ENCODE results near the gene SQSTM1. TPM values are rescaled to one million over a fixed set of nuclear protein-coding genes. Genes with fewer than 3 reads are reported as not detected.
"Not testable (repeated sequence)": the region's sequence is repeated elsewhere in the genome, so short reads cannot be mapped to it uniquely, and the experiment has no call there.

The SQSTM1 gene
- total and polyA plus RNA-seq, 4 donors, result 152 to 404 (median 345) TPM

DNA sequence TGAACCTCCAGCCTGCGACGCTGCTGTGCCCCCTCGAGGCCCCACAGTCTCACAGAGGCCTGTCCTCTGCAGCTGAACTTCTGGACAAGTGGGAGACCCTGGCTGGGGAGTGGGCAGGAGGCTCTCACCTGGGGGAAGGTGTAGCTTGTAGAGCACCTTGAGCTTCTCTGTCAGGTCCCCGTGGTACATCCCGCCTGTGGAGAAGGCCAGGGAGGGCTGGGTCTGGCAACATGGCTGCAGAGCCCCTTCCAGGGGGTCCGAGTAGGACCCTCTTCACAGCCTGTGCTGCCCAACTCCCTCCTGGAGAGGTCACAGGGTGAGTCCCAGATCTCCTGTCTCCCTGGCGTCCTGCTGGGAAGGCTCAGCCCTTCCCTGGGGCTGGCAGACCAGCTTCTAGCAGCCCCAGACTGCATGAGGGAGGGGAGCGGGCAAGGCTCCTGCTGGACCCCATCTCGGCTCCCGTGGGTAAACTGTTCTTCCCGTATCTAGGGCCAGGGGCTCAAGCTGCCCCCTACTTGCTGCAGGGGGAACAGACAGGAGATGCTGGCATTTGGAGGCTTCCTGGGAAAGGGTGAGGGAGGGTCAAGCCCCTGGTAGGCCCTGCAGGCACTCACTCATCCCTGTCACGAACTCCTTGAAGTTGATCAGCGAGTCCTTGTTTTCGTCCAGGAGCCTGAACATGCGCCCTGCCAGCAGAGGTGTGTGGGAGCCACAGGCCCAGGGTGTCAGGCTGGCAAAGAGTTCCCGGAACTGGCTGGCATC, 49.1 kb downstream of the SQSTM1 start:
- Histone ChIP-seq H3K4me3 (ENCODE audit: low read length in 2 of 2) (no peak overlapping the region), H3K36me3 (ENCODE audit: control insufficient read depth in 1 of 2, insufficient read depth in 2 of 2, low read length in 1 of 2) (peaks cover 0 to 3% of the 10 kb centered on the region in 2 donors), H3K27me3 (ENCODE audit: control insufficient read depth in 1 of 2, insufficient read depth in 2 of 2, low read length in 1 of 2) (no peaks in the 10 kb centered on the region), H3K27ac (ENCODE audit: low read depth in 1 of 2, low read length in 2 of 2) (no peak overlapping the region), H3K4me1 (ENCODE audit: control insufficient read depth in 1 of 2, insufficient read depth in 2 of 2, low read length in 2 of 2) (no peaks in the 10 kb centered on the region), H3K9me3 (ENCODE audit: control insufficient read depth, low read length) (no peaks in the 10 kb centered on the region)
- WGBS, 2 donors, result 84 to 86% methylated on average over 15 to 16 of the region's 16 CpGs
- DNase-seq, result peak in 1 of 2 donors; percentile 59
- intact Hi-C loops (cut with DNase I), result no loop called here
- no peak for ATAC-seq (ENCODE audit: low FRiP score)

DNA sequence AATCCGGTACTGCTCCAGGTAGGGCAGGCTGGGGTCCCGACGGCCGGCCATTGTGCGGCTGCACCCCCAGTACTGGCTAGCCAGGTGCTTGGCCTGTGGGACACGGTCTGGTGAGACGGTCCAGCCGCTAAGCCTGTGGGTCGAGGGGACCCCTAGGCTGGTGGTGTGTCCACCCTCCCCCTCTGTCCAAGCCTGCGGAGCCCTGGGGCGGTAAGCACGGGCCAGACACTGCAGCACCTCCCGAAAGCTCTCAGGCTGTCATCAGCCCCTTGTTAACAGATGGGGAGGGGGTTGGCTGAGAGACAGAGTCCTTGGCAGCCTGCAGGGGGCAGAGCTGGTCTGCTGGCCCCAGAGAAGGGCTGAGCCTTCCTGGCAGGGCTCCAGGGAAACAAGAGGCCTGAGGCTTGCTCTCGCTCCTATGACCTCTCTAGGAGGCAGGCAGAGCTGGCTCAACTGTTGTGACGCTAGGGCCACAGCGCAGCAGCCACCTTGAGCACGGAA, 49.7 kb downstream of the SQSTM1 start:
- DNase-seq (peak; percentile 70 to 80), ATAC-seq (ENCODE audit: low FRiP score) (no peak)
- no peaks in the 10 kb centered on the region for H3K9me3 ChIP-seq (ENCODE audit: control insufficient read depth, low read length)
- intact Hi-C loops (cut with DNase I), result no loop called here
- no peak overlapping the region for H3K27ac ChIP-seq (ENCODE audit: low read depth in 1 of 2, low read length in 2 of 2)
- peaks cover 0 to 3% of the 10 kb centered on the region in 2 donors for H3K36me3 ChIP-seq (ENCODE audit: control insufficient read depth in 1 of 2, insufficient read depth in 2 of 2, low read length in 1 of 2)
- no peaks in the 10 kb centered on the region for H3K27me3 ChIP-seq (ENCODE audit: control insufficient read depth in 1 of 2, insufficient read depth in 2 of 2, low read length in 1 of 2)
- 77 to 82% methylated on average over 16 to 17 of the region's 17 CpGs for WGBS, 2 donors
- no peak overlapping the region for H3K4me3 ChIP-seq (ENCODE audit: low read length in 2 of 2)
- H3K4me1 ChIP-seq (ENCODE audit: control insufficient read depth in 1 of 2, insufficient read depth in 2 of 2, low read length in 2 of 2), result no peaks in the 10 kb centered on the region

DNA sequence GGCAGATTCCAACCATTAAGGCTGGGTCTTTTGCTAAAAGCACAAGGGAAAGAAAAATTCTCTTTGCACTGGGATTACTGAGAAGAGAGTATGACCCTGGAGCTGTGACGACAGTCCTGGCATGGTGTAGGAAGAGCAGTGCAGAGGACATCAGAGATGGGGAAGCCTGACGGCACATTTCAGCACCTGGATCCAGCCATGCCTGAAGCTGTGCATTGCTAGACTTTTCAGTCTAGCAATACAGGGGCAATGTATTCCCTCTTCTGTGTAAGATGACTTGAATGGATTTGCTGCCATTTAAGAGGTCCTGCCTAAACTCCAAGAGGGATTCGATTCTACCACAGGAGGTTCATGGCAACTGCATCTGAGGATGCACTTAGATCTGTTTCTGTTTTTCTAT, 50.2 kb downstream of the SQSTM1 start:
- peaks cover 0 to 3% of the 10 kb centered on the region in 2 donors for H3K36me3 ChIP-seq (ENCODE audit: control insufficient read depth in 1 of 2, insufficient read depth in 2 of 2, low read length in 1 of 2)
- WGBS, 2 donors, result 98 to 99% methylated on average over 3 of the region's 3 CpGs
- H3K4me3 ChIP-seq (ENCODE audit: low read length in 2 of 2), result no peak overlapping the region
- H3K27me3 ChIP-seq (ENCODE audit: control insufficient read depth in 1 of 2, insufficient read depth in 2 of 2, low read length in 1 of 2), result no peaks in the 10 kb centered on the region
- H3K27ac ChIP-seq (ENCODE audit: low read depth in 1 of 2, low read length in 2 of 2), result no peak overlapping the region
- H3K4me1 ChIP-seq (ENCODE audit: control insufficient read depth in 1 of 2, insufficient read depth in 2 of 2, low read length in 2 of 2), result no peaks in the 10 kb centered on the region
- H3K9me3 ChIP-seq (ENCODE audit: control insufficient read depth, low read length), result no peaks in the 10 kb centered on the region
- no peak for DNase-seq
- ATAC-seq (ENCODE audit: low FRiP score), result no peak
- intact Hi-C loops (cut with DNase I), result no loop called here

DNA sequence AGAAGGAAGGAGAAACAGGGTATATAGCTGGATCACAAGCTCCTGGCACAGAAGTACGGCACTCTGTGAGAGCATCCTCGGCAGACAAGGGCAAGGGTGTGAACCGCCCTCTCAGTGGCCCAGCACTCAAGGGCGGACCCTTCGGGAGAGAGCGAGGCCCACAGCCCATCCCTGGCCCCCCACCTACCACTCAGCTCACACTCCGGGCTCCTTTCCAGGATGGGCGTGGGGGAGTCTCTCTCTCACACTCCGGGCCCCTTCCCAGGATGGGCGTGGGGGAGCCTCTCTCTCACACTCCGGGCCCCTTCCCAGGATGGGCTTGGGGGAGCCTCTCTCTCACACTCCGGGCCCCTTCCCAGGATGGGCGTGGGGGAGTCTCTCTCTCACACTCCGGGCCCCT, 50.8 kb downstream of the SQSTM1 start:
- 96% methylated on average over 14 of the region's 14 CpGs for WGBS, 2 donors
- ATAC-seq (ENCODE audit: low FRiP score); DNase-seq; H3K4me1 ChIP-seq (ENCODE audit: control insufficient read depth in 1 of 2, insufficient read depth in 2 of 2, low read length in 2 of 2); H3K4me3 ChIP-seq (ENCODE audit: low read length in 2 of 2); H3K36me3 ChIP-seq (ENCODE audit: control insufficient read depth in 1 of 2, insufficient read depth in 2 of 2, low read length in 1 of 2); intact Hi-C loops (cut with DNase I); H3K27me3 ChIP-seq (ENCODE audit: control insufficient read depth in 1 of 2, insufficient read depth in 2 of 2, low read length in 1 of 2); H3K9me3 ChIP-seq (ENCODE audit: control insufficient read depth, low read length); H3K27ac ChIP-seq (ENCODE audit: low read depth in 1 of 2, low read length in 2 of 2): not testable (repeated sequence)

DNA sequence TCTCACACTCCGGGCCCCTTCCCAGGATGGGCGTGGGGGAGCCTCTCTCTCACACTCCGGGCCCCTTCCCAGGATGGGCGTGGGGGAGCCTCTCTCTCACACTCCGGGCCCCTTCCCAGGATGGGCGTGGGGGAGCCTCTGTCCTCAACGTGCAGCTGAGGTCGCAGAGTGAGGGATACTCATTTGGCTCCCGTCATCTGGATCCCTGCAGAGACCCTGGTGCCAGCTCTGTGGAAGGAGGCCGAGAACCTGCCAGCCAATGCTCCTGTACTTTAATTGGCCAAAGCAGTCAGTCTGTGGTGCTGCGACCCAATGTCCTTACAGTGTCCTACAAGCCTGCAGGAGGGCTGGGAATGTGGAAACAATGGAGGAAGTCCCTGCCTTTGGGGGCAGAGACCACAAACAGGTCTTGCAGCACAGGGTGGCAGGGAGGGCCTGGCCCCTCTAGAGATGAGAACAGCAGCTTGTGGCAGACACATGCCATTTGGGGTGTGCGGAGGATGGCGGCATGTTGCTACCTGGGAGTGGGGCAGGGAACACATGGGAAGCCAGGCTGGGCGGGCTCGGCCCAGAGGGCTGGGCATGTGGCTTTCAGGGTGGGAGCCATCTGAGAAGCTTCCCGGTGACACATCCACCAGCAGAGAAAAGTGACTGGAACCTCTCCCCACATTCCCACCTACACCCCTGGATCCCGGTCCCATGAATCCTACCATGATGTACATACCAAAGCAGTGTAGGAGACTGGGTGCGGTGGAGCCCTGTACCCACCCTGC, 51.5 kb downstream of the SQSTM1 start:
- H3K27ac ChIP-seq (ENCODE audit: low read depth in 1 of 2, low read length in 2 of 2), result no peak overlapping the region
- H3K9me3 ChIP-seq (ENCODE audit: control insufficient read depth, low read length), result no peaks in the 10 kb centered on the region
- intact Hi-C loops (cut with DNase I), result no loop called here
- H3K27me3 ChIP-seq (ENCODE audit: control insufficient read depth in 1 of 2, insufficient read depth in 2 of 2, low read length in 1 of 2), result no peaks in the 10 kb centered on the region
- WGBS, 2 donors, result 93 to 94% methylated on average over 13 to 16 of the region's 18 CpGs
- H3K4me1 ChIP-seq (ENCODE audit: control insufficient read depth in 1 of 2, insufficient read depth in 2 of 2, low read length in 2 of 2), result no peaks in the 10 kb centered on the region
- no peak overlapping the region for H3K4me3 ChIP-seq (ENCODE audit: low read length in 2 of 2)
- peaks cover 0 to 3% of the 10 kb centered on the region in 2 donors for H3K36me3 ChIP-seq (ENCODE audit: control insufficient read depth in 1 of 2, insufficient read depth in 2 of 2, low read length in 1 of 2)
- ATAC-seq (ENCODE audit: low FRiP score) (no peak), DNase-seq (no peak)

DNA sequence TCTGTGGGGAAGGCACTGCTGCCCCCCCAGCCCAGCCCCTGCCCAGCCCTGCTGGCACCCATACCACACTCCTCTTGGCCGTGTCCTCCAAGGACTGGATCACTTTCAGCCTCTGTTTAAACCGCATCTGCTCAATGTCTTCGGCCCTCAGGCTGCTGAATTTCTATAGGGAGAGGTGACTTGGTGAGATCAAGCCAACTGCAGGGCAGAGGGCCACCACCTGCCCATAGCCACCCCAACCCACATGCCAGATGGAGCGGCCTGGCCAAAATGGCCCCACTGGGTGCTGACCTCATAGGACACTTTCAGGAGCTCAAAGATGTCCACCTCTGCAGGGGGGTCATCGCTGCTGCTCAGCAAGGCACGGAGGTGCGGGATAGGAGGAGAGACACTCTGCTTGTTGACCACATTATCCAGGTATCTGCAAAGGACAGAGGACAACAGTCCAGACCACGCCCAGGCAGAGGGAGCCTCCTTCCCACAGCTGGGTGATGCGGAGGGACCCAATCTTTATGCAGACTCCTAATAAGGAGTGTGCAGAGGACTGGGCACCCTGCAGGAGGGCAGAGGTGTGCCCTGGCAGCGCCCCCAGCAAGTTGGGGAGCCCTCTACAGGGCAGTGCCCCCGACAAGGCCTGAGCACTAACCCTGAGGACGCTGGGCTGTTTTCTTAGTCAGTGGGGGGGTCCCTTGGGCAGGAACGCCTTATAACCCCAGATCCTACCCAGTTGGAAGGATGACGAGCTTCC, 52.3 kb downstream of the SQSTM1 start:
- 90 to 92% methylated on average over 14 of the region's 14 CpGs for WGBS, 2 donors
- Histone ChIP-seq H3K4me1 (ENCODE audit: control insufficient read depth in 1 of 2, insufficient read depth in 2 of 2, low read length in 2 of 2) (no peaks in the 10 kb centered on the region), H3K36me3 (ENCODE audit: control insufficient read depth in 1 of 2, insufficient read depth in 2 of 2, low read length in 1 of 2) (peaks cover 0 to 3% of the 10 kb centered on the region in 2 donors), H3K4me3 (ENCODE audit: low read length in 2 of 2) (no peak overlapping the region), H3K27ac (ENCODE audit: low read depth in 1 of 2, low read length in 2 of 2) (no peak overlapping the region), H3K9me3 (ENCODE audit: control insufficient read depth, low read length) (no peaks in the 10 kb centered on the region), H3K27me3 (ENCODE audit: control insufficient read depth in 1 of 2, insufficient read depth in 2 of 2, low read length in 1 of 2) (no peaks in the 10 kb centered on the region)
- no peak for ATAC-seq (ENCODE audit: low FRiP score)
- DNase-seq, result peak in 1 of 2 donors; percentile 36
- intact Hi-C loops (cut with DNase I), result no loop called here

DNA sequence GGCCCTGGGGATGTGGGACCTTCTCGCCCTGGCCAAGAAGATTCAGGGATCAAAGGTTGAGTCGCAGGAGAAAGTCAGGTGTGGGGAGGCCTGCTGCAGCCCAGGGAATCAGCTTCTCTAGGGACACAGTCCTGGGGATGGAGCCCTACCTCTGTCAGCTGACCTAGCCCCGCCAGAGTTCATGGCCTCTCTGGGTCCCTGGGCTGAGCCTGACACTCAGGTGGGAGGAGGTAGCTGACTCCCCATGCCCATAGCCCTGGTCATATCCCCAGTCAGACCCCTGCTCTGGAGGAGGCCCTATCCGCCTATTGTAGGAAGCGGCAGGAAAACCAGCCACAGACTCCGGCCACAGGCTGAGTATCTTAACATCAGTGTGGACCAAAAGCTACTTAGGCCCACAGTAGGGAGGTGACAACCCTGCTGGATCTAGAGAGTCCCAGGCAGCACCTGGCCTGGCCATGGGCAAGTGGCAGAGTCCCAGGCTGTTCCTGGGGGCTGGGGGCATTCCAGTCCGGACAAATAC, 52.9 kb downstream of the SQSTM1 start:
- H3K4me3 ChIP-seq (ENCODE audit: low read length in 2 of 2), result no peak overlapping the region
- H3K4me1 ChIP-seq (ENCODE audit: control insufficient read depth in 1 of 2, insufficient read depth in 2 of 2, low read length in 2 of 2), result no peaks in the 10 kb centered on the region
- no peak for DNase-seq
- no peak overlapping the region for H3K27ac ChIP-seq (ENCODE audit: low read depth in 1 of 2, low read length in 2 of 2)
- H3K9me3 ChIP-seq (ENCODE audit: control insufficient read depth, low read length), result no peaks in the 10 kb centered on the region
- no peak for ATAC-seq (ENCODE audit: low FRiP score)
- intact Hi-C loops (cut with DNase I), result no loop called here
- peaks cover 0 to 3% of the 10 kb centered on the region in 2 donors for H3K36me3 ChIP-seq (ENCODE audit: control insufficient read depth in 1 of 2, insufficient read depth in 2 of 2, low read length in 1 of 2)
- H3K27me3 ChIP-seq (ENCODE audit: control insufficient read depth in 1 of 2, insufficient read depth in 2 of 2, low read length in 1 of 2), result no peaks in the 10 kb centered on the region
- 96 to 100% methylated on average over 7 of the region's 7 CpGs for WGBS, 2 donors

DNA sequence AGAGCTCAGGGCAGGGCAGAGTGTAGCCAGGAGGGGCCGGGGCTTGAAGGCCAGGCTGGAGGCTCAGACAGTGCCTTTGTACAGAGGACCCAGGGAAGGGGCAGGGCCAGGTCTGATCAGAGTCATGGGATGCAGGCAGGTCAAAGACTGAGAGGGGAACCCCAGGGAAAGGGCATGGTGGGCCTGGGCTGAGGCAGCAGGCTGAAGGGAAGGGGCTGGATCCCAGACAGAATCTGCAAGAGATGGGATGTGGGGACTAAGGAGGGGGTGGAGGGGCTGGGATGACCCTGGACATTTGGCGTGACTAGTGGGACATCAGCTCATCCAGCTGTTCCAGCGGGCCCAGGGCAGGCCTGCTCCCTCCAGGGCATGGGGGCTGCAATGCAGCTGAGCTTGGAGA, 53.4 kb downstream of the SQSTM1 start:
- no peak for ATAC-seq (ENCODE audit: low FRiP score)
- Histone ChIP-seq H3K27ac (ENCODE audit: low read depth in 1 of 2, low read length in 2 of 2) (no peak overlapping the region), H3K4me1 (ENCODE audit: control insufficient read depth in 1 of 2, insufficient read depth in 2 of 2, low read length in 2 of 2) (no peaks in the 10 kb centered on the region), H3K36me3 (ENCODE audit: control insufficient read depth in 1 of 2, insufficient read depth in 2 of 2, low read length in 1 of 2) (peaks cover 0 to 3% of the 10 kb centered on the region in 2 donors), H3K4me3 (ENCODE audit: low read length in 2 of 2) (no peak overlapping the region), H3K9me3 (ENCODE audit: control insufficient read depth, low read length) (no peaks in the 10 kb centered on the region), H3K27me3 (ENCODE audit: control insufficient read depth in 1 of 2, insufficient read depth in 2 of 2, low read length in 1 of 2) (no peaks in the 10 kb centered on the region)
- WGBS, 2 donors, result 90 to 97% methylated on average over 3 of the region's 3 CpGs
- DNase-seq, result no peak
- intact Hi-C loops (cut with DNase I), result no loop called here

All from aorta (tissue), 5 donors.